ENCODE data around the gene EDN3.

EDN3 gene

DNA sequence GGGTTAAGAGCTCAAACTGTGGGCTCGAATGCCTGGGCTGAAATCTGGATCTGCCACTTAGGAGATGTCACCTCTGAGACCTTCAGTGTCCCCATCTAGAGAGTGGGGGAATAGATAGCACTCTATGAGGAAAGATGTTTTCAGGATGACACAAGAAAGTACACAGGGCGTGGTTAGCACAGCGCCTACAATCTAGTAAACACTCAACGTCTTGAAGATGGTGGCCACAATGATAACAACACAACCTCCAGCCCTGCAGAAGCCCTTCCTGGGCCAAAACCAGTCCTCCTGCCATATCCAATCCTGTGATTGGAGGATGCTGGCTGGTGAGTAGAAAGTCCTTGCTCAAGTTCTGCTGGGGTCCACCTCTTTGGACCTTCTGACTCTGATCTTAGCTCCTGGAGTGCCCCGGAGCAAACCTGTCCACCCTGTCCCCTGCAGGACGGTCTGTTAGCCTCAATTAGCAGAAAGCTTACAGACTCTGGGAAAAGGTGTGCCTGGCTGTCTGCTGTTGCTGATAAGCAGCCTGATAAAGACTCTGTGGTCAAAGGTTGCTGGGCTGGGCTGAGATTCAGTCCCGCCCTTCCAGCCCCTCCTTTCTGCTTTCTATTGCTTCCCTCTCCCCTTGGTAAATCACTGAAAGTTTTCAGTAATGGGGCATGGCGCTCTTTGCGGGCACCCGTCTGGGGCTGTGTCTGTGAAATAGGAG, 8.2 kb downstream of the EDN3 start:
- DNase-seq = no peak

DNA sequence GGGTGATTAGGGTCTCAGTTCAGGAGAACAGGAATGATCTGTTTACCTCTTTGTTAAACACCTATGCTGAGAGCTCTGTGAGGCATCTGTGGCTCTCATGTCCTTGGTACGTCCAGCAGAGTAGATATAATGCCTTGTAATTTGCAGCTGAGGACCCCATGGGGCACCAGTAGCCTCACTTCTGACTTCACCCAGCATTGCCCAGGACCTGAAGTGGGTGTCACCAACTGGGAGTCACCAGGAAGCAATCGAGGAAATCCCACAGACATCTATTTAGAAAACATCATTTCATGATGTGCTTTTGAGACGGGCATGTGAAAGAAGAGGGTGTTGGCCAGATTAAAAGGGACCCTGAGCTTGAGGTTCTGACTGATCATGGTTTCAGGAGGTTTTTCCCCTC, 8.8 kb downstream of the EDN3 start:
- DNase-seq = no peak

DNA sequence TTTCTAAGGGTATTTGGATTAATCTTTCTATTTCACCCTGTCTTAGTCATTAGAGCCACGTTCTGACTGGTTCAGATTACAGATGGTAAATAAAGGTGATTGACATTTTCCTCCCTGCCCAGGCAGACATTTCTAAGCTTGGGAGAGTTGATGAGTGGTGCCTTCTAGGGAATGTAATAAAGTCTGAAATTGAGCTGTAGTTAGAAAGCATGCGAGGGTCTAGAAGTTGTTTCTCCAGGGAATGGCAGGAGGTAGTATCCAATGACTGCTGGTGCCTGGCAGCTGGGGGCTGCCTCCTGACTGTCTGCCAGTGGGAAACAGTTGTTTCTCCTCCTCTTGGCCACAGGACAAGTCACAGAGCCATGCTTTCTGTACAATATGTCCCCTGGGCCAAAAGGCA, 14.6 kb downstream of the EDN3 start:
- DNase-seq = no peak

DNA sequence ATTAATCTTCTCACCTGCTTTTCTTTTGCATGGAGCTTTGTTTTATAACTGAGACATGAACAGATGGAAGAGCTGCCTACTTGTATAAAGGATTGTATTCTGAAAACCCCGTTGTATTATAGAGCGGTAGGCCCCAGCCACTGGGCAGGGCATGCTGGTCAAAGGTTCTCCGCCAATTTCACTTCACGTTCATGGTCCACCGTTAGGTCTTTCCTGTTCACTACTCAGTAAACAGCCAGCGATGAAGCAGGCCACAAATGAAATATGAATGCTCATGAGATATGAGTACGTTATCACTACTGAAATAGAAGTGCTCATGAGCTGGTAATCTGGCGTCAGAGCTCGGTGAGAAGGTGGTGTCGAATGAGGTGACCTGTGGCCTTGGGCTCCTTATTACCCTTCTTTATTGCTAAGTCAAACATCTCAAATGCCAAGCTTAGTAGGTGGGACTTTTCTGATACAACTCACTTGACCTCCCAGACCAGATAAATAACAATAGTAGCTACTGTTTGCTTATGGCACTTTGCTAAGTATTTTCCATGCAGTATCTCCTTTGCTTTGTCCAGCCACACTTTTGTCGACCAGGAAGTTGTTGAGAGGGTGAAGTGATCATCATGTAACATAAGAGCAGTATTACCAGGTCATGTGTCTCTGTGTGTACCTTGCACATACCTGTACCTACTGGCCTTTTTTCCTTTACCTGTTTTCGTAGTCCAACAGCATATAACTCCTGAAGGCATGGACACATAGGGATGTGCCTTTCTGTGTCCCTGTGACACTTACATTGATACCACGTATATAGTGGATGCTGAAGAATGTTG, 16.7 kb downstream of the EDN3 start:
- DNase-seq = no peak

DNA sequence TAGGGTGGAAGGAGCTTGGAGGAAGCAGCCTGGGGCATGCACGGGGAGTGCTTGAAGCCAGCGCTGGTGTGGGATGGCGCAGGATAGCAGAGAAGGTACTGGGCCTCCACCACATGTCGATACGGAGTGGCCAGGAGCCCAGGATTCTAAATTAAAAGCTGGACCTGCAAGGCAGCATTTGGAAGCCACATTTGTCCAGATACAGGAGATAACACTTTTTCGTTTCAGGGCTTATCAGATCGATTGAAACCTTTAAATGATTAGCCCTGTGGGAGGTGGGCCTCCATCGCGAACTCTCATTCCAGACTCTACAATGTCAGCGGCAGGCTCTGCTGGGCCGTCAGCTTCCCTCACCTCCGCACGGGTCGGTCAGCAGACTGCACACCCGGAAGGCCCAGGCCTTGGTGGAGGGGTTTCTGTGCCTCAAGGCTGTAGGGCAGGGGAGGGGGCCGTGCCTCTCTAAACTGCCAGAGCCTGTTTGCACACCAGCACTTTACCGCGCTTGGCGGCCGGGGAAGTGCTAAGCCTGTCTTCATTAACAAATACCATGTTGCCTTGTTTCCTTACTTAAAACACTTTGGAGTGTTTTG, 17.9 kb downstream of the EDN3 start:
- DNase-seq = no peak

DNA sequence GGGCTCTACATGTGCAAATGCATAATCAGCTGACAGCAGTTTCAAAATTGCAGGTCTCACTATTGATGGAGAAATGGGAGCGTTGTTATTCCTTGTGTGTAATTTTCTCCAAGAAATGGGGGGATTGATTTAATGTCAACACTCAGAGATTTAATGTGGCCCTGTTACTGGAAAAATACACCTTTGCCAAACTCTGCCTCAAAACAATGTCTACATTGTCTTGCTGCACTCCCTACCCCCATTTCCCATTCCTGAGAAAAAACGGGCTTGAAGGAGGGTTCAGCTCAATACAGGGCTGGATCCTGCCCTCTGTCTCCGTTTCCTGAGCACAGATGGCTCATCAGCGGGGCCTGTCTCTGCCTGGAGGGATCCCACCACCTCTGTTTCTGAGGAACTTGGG, 18.4 kb downstream of the EDN3 start:
- no peak for DNase-seq

DNA sequence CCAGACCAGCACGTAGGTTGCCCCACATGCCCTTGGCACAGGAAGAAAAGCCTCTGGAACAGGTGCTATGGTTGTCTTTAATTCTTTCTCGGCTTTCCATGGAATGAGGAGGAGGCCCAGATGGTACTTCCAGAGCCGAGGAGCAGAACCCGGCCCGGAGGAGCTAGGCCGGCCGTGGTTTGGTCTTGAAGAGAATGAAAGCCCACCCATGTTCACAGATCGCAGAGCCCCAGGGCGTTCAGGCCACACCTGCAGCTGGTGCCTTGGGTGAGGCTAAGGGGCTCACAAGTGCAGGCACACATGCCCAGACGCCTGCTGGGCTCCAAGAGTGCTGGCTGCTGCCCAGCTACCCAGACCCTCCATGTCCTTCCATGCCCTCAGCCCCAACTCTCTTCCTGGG, 20.0 kb downstream of the EDN3 start:
- DNase-seq = no peak

DNA sequence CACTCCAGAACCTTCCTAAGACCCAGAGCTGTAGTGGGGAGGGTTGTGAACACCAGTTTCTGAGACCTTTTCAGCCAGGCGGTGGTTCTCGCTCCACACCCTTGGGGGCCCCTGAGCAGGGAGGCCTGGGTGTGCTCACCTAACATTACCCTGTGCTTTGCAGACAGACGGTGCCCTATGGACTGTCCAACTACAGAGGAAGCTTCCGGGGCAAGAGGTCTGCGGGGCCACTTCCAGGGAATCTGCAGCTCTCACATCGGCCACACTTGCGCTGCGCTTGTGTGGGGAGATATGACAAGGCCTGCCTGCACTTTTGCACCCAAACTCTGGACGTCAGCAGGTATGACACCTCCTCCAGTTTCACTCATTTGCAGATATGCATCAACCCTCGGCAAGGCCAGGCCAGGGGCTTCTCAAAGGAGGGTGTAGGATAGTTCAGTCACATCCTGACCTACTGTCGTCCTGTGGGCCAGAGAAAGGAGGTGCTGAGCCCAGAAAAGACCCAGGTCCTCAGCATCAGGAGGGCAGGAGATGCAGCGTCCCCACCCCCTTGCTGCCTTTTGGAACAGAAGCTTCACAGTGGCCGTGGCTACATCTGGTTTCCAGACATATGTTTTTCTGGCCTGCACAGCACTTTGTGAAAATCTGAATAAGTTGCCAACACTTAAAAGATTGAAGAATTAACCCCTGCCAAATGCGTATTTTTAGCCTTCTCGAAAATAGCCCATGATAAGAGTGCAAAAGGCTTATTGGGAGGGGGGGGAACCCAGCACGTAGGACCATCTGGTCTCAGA, 20.6 kb downstream of the EDN3 start:
- no peak for DNase-seq

DNA sequence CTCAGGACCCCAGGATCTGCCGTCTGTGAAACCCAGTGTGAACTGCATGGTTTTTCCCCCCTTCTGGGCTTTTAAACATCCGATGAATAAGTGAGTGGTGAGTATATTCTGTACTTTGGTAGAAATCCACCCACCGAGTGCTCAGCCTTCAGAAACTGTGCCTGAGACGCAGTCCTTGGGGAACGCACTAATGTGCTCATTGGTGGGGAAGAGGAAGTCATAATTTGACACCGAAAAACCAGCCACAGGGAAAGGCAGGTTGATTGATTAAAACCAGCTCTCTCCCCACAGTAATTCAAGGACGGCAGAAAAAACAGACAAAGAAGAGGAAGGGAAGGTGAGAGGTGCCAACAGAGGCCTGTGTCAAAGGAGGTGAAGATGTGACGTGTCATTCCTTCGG, 21.7 kb downstream of the EDN3 start:
- DNase-seq = no peak

DNA sequence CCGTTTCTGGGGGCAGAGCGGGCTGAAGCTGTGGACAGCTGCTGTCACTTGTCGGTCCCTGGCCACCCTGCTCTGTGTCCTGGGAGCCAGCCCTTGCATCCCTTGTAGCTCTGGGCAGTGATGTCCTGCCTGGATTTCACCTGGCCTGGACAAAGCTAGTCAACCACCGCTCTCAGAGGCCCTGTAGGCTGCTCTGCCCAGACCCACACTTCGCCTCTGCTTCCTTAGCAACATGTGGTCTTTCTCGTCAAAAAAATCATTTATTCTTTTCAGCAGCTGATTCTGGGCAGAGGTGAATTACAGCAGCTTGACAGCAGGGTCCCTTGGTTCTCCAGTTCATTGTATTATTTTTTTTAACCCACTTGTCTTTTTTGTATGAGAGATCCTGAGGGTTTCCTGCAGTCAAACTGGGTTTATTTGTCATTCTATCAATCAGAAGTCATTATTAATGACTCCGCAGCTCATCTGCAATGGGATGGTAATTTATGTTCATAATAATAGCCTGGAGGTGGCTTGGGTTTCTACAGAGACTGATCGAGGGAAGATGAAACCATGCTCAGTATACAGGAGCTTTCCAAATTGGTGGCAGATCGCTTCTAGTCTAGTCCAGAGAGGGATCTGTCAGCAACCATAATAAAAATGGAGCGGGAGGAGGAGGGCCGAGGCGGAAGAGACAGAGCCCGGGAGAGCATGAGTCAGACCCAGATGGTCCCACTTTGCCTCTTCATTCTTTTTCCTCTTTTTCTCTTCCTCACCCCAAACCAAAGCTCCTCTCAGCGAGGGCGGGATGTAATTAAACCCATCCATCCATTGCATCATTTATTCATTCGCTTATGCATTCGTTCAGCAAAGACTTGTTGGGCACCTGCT, 22.4 kb downstream of the EDN3 start:
- no peak for DNase-seq

DNA sequence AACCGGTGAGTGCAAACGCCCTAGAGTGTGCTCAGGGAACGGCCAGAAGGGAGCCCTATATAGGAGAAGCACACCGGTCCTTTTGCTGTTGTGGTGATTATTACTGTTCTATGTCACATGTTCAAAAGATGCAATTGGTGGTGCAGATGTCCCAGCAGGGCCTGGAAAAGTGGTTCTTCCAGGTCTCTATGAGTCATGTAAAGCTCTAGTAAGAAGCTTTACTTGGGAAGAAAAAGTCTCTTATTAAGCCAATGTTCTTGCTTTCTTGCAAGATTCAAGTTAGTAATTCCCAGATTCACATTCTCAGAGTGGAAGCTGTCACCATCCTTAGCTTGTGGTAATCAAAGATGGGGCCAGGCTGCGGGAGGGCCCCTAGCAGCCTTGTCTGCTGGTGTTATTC, 23.3 kb downstream of the EDN3 start:
- DNase-seq = no peak

DNA sequence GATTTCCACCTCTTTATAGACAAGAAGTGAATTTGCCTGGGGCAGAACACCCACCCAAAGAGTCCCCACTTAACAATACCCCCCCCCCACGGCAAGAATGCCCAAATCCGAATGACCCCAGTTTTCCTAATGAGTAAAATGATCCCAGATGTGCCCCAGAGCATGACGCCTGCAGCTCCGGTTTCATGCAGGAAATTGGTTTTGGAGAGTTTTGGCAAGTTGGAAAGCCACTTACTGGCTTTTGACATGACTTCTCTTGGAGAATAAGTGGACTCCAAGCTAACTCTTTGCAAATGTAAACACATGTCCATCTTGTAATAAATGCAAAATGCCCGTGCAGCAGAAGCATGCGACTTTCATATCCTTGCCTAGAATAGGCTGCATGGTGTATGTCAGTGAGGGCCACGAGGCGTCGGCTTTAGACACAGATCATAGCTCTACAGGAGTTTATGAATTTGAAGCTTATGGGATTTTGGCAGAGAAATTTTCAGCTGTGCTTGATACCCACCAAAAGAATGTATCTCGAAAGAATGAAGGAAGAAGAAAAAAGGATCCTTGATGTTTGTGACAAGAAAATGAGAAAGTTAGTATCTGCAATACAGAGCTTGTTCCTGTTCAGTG, 24.2 kb downstream of the EDN3 start:
- no peak for DNase-seq

DNA sequence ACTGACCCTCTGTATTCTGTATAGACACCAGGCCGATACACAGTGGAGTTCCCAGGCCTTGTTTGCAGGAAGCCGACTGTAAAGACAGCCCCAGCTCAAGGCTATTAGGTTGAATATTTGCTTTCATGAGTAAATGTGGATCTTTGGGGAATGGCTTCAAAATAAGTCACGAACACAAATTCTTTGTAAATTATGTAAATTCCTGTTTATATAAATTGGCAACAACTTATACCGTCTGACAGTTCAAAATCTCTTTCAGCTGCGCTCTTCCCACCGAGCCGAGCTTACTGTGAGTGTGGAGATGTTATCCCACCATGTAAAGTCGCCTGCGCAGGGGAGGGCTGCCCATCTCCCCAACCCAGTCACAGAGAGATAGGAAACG, 24.7 kb downstream of the EDN3 start:
- DNase-seq = no peak

DNA sequence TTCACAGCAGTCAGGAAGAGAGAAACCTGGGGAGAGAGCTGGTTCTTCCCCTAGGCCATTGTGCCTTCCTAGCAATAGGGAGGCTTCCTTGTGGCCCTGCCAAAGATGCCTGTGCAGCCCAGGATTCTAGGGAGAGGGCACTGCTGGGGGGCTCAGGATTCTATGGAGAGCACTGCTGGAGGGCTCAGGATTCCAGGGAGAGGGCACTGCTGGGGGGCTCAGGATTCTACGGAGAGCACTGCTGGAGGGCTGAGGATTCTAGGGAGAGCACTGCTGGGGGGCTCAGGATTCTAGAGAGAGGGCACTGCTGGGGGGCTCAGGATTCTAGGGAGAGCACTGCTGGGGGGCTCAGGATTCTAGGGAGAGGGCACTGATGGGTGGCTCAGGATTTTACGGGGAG, 25.8 kb downstream of the EDN3 start:
- DNase-seq = no peak

DNA sequence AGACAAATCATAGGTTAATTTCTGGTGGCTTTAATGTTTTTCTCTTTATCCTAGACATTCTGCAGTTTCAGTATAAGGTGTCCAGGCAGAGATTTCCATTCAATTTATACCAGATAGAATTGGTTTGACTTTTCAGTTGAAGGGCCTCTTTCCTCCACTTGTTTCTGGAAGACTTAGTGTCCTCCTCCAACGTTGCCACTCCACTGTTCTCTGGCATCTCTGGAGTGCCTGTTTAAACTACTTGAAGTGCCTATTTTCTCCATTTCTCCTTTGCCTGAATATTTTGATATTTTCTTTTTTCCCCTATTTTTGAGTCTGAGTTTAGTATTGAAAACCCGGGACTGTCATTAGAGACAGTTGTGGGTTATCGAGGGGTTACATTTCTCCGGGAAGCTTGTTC, 27.7 kb downstream of the EDN3 start:
- no peak for DNase-seq

DNA sequence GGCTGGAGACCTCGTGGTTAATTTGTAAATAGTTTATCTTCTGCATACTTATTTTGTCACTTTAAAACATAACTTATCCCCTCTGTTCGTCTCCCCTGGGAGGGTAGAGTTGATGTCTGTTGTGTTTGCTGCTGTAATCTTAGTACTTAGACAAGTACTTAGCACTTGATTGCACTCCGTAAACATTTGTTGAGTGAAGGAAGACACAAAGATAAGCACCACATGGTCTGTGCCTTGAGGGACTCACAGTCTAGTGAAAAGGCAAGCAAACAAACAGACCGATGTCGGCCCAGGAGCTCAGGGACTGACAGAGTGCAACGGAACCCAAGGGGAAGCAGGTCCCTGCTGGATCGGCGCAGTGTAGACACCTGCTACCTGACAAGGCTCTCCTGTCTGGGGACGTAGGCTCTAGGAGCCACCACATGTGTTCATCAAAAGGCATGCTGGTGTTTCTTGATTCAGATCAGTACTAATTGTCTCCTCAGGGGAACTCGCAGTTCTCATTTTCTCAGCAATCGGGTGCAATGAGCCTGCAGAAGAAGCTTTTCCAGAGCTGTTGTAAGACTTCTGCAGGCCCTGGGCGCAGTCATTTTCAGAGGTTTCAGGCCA, 31.4 kb downstream of the EDN3 start:
- no peak for DNase-seq

DNA sequence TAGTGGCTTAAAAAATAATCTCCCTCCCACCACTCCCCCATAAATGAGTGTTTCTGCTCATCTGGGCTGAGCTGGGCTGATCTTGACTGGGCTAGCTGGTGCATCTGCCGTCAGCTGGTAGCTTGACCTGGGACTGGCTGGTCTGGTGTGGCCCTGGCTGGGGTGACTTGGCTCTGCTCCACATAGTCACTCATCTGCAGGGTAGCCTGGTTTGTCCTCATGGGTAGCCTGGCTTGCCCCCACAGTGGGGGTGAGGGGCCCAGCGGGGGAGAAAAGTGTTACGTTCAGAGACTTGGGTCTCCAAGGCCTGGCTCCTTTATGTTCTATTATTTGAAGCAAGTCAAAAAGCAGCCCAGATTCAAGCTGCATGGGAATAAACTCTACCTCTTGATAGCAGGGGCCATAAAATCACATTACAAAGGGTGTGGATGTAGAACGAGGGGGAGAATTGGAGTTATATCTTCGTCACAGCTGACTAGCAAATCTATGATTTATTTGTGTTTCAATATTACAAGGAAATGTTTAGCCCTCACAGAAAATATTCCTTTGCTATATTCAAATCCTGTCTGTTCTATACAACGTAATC, 32.9 kb downstream of the EDN3 start:
- no peak for DNase-seq

DNA sequence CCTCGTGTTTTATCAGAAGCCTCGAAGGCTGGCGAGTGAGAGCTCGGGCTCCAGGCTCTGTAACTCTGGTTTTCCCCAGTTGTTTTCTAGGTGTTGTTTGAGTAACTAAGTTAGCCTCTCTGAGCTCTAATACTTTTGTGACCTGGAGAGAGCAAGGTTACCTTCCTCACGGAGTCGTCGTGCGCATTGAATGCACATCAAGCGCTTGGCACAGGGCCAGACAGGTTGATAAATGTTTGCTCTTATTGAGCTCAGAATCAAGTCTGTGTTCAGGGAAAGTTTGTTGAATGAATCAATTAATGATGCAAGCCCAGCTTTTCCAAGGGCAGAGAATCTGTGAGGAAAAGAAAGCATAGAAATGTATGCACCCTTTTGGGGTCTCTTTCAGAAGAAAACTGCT, 33.5 kb downstream of the EDN3 start:
- DNase-seq = no peak

DNA sequence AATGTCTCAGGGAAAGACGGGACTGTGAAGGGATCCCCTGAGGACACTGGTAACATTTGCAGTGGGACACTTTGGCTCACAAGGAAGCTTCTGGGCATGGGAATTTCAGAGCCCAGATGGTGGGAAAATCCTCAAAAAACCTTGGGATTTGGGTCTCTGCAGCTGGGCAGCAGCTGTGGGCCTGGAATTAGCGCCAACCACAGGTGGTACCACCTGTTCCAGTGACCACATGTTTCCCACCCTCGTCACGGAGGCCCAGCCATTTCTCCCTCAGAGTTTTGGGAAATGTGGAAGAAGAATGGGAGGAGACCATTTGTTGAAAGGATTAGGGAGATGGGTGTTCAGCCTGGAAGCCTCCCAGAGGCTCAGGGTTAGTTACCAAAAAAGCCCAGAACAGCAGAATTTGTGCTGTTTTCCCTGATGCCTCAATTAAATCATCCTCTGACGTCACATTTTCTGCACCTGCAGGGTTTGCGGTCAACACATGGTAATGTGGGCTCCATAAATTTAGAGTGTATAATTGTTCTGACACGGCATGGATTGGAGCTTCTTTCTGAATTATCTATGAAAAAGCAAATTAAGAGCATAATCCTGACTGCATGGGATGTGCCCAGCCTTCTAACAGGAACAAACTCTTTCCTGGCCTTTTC, 34.4 kb downstream of the EDN3 start:
- DNase-seq = no peak

DNA sequence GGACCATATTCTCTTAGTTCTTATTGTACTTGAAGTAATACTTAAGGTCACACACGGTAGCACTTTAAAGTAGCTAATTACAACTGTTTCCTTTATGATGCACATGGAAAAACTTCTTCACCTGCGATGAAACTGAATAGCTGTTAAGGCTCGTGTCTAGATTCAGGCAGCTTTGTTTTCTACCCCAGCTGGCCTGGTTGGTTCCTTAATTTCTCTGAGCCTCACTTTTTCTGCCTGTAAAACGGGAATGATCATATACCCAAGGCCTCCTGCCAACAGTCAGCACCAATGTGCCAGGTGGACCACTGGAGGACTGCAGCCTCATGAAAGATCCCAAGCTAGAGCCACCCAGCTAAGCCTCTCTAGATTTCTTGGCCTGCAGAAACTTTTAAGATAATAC, 35.0 kb downstream of the EDN3 start:
- DNase-seq = no peak

DNA sequence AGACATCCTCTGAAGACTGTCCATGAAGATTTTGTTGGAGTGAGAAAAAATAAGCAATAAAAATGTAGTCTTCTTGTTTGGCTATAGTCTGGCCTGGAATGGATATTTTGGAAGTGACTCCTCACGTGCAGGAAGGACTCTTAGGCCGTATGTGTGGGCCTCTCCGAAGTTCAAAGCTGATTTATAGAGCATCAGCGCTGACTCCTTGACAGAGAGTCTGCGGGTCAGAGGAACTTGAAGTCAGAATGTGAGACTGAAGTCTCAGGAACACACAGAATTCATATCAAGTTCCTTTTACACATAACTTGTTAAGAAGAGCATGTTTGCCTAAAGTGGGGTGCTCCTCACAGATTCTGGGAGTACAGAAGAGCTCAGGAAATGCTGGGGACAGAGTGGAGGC, 36.1 kb downstream of the EDN3 start:
- DNase-seq = no peak

Measured in CD4-positive, alpha-beta T cell treated with Interferon gamma for 1 hour (primary cell).